ENCODE data around the gene SCAANT1. TPM values are rescaled to one million over a fixed set of nuclear protein-coding genes. Genes with fewer than 3 reads are reported as not detected.

SCAANT1 gene
- total RNA-seq, 1 donor, result not detected

- TF ChIP-seq, protein P1, sequence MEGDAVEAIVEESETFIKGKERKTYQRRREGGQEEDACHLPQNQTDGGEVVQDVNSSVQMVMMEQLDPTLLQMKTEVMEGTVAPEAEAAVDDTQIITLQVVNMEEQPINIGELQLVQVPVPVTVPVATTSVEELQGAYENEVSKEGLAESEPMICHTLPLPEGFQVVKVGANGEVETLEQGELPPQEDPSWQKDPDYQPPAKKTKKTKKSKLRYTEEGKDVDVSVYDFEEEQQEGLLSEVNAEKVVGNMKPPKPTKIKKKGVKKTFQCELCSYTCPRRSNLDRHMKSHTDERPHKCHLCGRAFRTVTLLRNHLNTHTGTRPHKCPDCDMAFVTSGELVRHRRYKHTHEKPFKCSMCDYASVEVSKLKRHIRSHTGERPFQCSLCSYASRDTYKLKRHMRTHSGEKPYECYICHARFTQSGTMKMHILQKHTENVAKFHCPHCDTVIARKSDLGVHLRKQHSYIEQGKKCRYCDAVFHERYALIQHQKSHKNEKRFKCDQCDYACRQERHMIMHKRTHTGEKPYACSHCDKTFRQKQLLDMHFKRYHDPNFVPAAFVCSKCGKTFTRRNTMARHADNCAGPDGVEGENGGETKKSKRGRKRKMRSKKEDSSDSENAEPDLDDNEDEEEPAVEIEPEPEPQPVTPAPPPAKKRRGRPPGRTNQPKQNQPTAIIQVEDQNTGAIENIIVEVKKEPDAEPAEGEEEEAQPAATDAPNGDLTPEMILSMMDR (IDR thresholded peaks at IDR 0.05; ENCODE audit: insufficient read depth, low read length), result no peak
- H3K4me3 ChIP-seq (ENCODE audit: low read depth, low read length), result no peak overlapping the region
- DNase-seq (ENCODE audit: low read depth), result no peak
Measured at GRCh38 chr3:63922491-63923199, 10.5 kb upstream of the SCAANT1 start.

DNA sequence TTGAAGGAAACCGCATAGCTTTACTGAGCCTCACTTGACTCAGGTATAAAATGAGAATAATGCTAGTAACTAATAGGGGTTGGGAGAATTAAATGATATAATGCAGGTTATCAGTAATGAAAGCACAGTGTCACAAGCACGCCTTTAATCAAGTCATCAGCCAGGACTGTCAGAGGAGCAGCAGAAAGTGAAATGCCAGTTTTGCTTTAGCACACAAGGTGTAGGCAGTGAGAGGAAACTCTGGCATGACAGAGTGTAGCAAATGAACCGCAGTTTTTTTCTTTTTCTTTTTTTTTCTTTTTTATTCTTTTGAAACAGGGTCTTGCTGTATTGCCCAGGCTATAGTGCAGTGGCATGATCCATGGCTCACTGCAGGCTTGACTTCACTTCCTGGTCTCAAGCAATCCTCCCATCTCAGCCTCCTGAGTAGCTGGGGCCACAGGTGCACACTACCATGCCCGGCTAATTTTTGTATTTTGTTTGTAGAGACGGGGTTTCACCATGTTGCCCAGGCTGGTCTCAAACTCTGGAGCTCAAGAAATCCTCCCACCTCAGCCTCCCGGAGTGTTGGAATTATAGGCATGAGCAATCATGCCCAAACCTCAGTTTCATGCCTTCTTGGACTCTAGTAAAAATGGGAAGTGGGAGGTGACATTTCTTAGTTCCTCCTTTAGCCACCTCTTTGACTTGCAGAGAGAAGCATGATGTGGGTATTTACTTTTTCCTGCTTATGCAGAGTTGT lies 9.7 kb upstream of the SCAANT1 start:
- TF ChIP-seq, protein P1 (IDR thresholded peaks at IDR 0.05; ENCODE audit: insufficient read depth, low read length), result no peak
- no peak overlapping the region for H3K4me3 ChIP-seq (ENCODE audit: low read depth, low read length)
- DNase-seq (ENCODE audit: low read depth), result no peak

DNA sequence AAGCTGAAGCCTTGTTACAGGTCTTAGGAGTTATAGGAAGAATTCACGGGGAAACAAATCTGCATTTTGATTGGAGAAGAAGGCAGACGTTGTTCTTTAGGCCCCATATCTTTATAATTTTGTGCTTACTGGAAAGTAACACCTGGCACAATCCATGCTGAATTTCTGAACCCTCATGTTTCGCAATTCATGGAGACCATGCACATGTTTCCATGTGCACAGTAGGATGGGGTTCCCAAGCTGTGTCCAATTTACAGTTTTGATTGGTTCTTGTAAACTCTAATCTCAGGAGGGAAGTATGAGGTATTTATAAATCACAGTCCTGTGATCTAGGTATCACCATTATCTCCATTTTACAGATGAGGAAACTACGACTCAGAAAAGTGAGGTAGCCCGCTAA lies 7.8 kb upstream of the SCAANT1 start:
- H3K4me3 ChIP-seq (ENCODE audit: low read depth, low read length), result no peak overlapping the region
- TF ChIP-seq, protein P1 (IDR thresholded peaks at IDR 0.05; ENCODE audit: insufficient read depth, low read length), result no peak
- no peak for DNase-seq (ENCODE audit: low read depth)

GRCh38 chr3:63918321-63918720 lies 6.1 kb upstream of the SCAANT1 start:
- TF ChIP-seq, protein P1 (IDR thresholded peaks at IDR 0.05; ENCODE audit: insufficient read depth, low read length), result no peak
- DNase-seq (ENCODE audit: low read depth), result peak; percentile 56
- no peak overlapping the region for H3K4me3 ChIP-seq (ENCODE audit: low read depth, low read length)

GRCh38 chr3:63914312-63914711 lies 2.1 kb upstream of the SCAANT1 start:
- TF ChIP-seq, protein P1 (IDR thresholded peaks at IDR 0.05; ENCODE audit: insufficient read depth, low read length), result no peak
- DNase-seq (ENCODE audit: low read depth), result peak; percentile 72
- no peak overlapping the region for H3K4me3 ChIP-seq (ENCODE audit: low read depth, low read length)

GRCh38 chr3:63912768-63913588 lies 795 bp upstream of the SCAANT1 start:
- peak overlapping the region; percentile 71 for H3K4me3 ChIP-seq (ENCODE audit: low read depth, low read length)
- peak; percentile 76 for DNase-seq (ENCODE audit: low read depth)
- TF ChIP-seq, protein P1 (IDR thresholded peaks at IDR 0.05; ENCODE audit: insufficient read depth, low read length), result no peak
